ENCODE data around the gene RBKS. TPM values are rescaled to one million over a fixed set of nuclear protein-coding genes. Genes with fewer than 3 reads are reported as not detected.
A peak's percentile ranks its signal among the peaks of the same experiment; 100 is the strongest.

The RBKS gene
- total RNA-seq, 1 donor from 2014 or later, result 0.80 TPM

DNA sequence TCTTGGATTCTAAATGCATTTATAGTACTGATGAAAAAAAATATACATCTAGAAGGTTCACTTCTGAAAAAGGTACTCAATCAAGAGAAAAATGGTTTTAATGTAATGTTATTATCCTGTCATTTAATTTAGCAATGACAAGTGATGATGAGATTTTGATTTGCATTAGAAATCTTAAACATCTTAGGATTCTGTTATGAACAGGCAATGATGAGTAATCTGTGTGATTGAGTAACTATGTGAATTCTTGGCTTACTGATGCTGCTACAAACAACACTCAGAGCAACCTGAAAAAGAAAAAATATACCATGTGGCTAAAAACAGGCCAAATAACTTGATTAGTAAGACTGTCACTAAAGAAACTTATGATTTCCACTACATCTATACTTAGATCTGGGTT, 30.1 kb downstream of the RBKS start:
- H3K27ac Mint-ChIP-seq, result no peak overlapping the region
- H3K4me1 Mint-ChIP-seq, result peaks cover 9% of the 10 kb centered on the region
- H3K9me3 Mint-ChIP-seq, result peaks cover 21% of the 10 kb centered on the region
- H3K4me3 Mint-ChIP-seq, result no peak overlapping the region
- H3K36me3 Mint-ChIP-seq, result peaks cover 2% of the 10 kb centered on the region
- DNase-seq (ENCODE audit: low spot score in 2 of 2, unreplicated experiment in 2 of 2), result no peak
- no peaks in the 10 kb centered on the region for H3K27me3 Mint-ChIP-seq (ENCODE audit: low read depth)
- TF ChIP-seq, protein P1, sequence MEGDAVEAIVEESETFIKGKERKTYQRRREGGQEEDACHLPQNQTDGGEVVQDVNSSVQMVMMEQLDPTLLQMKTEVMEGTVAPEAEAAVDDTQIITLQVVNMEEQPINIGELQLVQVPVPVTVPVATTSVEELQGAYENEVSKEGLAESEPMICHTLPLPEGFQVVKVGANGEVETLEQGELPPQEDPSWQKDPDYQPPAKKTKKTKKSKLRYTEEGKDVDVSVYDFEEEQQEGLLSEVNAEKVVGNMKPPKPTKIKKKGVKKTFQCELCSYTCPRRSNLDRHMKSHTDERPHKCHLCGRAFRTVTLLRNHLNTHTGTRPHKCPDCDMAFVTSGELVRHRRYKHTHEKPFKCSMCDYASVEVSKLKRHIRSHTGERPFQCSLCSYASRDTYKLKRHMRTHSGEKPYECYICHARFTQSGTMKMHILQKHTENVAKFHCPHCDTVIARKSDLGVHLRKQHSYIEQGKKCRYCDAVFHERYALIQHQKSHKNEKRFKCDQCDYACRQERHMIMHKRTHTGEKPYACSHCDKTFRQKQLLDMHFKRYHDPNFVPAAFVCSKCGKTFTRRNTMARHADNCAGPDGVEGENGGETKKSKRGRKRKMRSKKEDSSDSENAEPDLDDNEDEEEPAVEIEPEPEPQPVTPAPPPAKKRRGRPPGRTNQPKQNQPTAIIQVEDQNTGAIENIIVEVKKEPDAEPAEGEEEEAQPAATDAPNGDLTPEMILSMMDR (IDR thresholded peaks at IDR 0.05; ENCODE audit: unreplicated experiment), result no peak

DNA sequence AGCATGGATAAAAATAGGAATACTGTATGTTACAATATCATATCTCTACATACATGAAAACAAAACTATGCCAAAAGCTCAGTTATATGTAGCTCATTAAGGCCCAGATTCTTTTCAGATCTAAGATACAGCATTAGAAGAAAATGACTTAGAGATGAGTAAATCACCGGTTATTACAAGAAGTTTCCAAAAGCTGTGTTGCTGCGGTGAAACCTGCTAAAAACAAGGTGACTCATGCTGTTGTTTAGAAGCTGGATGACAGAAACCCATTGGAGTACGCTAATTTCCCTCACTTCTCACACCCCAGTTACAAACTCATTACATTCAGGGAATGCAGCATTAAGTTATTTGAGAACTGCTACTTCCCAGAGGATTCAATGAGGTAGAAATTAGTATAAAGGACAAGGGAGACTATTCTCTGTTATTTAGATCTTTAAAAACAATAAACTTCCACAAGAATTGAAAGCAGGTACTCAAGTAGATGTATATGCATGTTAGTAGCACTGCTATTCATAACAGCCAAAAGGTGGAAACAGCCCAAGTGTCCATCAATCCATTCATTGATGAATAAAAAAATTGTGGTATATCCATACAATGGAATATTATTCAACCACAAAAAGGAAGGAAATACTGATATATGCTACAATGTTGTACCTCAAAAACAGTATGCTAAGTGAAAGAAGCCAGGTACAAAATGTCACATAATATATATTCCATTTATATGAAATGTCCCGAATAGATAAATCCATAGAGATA, 32.6 kb downstream of the RBKS start:
- no peak for DNase-seq (ENCODE audit: low spot score in 2 of 2, unreplicated experiment in 2 of 2)
- H3K27me3 Mint-ChIP-seq (ENCODE audit: low read depth), result no peaks in the 10 kb centered on the region
- H3K4me3 Mint-ChIP-seq, result no peak overlapping the region
- TF ChIP-seq, protein P1 (IDR thresholded peaks at IDR 0.05; ENCODE audit: unreplicated experiment), result no peak
- peaks cover 2% of the 10 kb centered on the region for H3K4me1 Mint-ChIP-seq
- H3K27ac Mint-ChIP-seq, result no peak overlapping the region
- peaks cover 3% of the 10 kb centered on the region for H3K36me3 Mint-ChIP-seq
- peaks cover 25% of the 10 kb centered on the region for H3K9me3 Mint-ChIP-seq

DNA sequence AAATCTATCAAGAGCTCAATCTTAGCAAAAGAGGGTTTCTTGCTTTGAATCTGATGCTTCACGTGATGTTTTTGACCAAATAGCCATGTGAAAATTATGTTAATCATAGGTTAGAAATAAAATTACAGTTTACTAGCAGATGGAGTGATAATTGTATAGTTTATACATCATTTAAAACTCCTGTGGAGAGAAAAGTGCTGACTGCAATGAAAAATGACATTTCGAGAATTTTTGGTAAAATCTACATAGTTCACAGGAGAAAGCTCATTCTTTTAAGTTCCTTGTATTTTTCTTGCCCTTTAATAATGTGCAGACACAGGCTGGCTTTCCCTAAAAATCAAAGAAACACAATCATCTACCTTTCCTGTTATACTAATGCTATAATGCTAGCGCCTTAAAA, 33.2 kb downstream of the RBKS start:
- no peak overlapping the region for H3K27ac Mint-ChIP-seq
- H3K9me3 Mint-ChIP-seq, result peaks cover 25% of the 10 kb centered on the region
- H3K27me3 Mint-ChIP-seq (ENCODE audit: low read depth), result no peaks in the 10 kb centered on the region
- peaks cover 3% of the 10 kb centered on the region for H3K36me3 Mint-ChIP-seq
- DNase-seq (ENCODE audit: low spot score in 2 of 2, unreplicated experiment in 2 of 2), result no peak
- peaks cover 2% of the 10 kb centered on the region for H3K4me1 Mint-ChIP-seq
- H3K4me3 Mint-ChIP-seq, result no peak overlapping the region
- TF ChIP-seq, protein P1 (IDR thresholded peaks at IDR 0.05; ENCODE audit: unreplicated experiment), result no peak

DNA sequence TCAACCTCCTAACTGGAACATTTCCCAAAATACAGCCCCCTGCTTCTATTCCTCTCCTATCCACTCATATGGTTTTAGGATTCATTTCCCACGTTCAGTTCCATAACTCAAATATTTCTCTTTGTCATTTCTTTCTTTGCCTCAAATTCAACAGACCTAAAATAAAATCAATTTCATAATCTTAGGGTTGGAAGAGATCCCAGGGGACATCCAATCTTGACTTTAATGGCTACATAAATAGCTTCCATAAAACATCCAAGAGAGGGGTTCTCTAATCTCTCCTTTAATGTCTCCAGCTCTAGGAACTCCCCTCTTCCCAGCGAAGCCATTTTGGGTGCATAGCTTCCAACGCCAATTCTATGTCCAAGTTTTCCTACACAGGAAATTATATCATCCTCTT, 33.8 kb downstream of the RBKS start:
- H3K27ac Mint-ChIP-seq, result peak overlapping the region; percentile 9
- peaks cover 2% of the 10 kb centered on the region for H3K4me1 Mint-ChIP-seq
- DNase-seq (ENCODE audit: low spot score in 2 of 2, unreplicated experiment in 2 of 2), result no peak
- H3K27me3 Mint-ChIP-seq (ENCODE audit: low read depth), result no peaks in the 10 kb centered on the region
- TF ChIP-seq, protein P1 (IDR thresholded peaks at IDR 0.05; ENCODE audit: unreplicated experiment), result no peak
- H3K36me3 Mint-ChIP-seq, result peaks cover 3% of the 10 kb centered on the region
- H3K9me3 Mint-ChIP-seq, result peaks cover 25% of the 10 kb centered on the region
- no peak overlapping the region for H3K4me3 Mint-ChIP-seq

DNA sequence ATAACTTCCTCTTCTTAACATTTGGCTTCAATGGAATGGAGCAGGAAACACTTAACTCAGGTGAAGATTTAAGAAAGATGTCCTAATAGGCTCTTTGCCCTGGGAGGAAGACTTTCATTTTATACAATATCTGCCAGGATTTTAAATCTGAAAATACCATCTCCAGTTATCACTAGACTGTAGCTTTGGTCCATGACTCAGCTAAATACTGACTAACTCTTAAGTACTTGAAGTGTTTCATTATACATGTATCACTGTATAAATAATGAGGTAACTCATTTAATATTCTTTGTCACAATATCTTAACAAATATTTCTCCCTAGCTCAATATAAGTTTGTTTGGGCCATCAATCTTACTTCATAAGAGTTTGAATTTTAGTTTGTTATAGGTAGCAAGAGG, 34.7 kb downstream of the RBKS start:
- Mint-ChIP-seq H3K27ac (no peak overlapping the region), H3K4me1 (peaks cover 2% of the 10 kb centered on the region), H3K9me3 (peaks cover 25% of the 10 kb centered on the region), H3K27me3 (ENCODE audit: low read depth) (no peaks in the 10 kb centered on the region), H3K36me3 (peaks cover 3% of the 10 kb centered on the region), H3K4me3 (no peak overlapping the region)
- no peak for DNase-seq (ENCODE audit: low spot score in 2 of 2, unreplicated experiment in 2 of 2)
- TF ChIP-seq, protein P1 (IDR thresholded peaks at IDR 0.05; ENCODE audit: unreplicated experiment), result no peak
